Liver (tissue), 9 donors: ENCODE measurements around the gene PLAAT1. TPM values are rescaled to one million over a fixed set of nuclear protein-coding genes. Genes with fewer than 3 reads are reported as not detected.
A peak's percentile ranks its signal among the peaks of the same experiment; 100 is the strongest.

Experiments
- DNase-seq: peaks from one replicate; pipeline ENCODE4 v3.0.0-alpha.2; 2017; ENCODE audit warnings: low spot score
- H3K27ac ChIP-seq, 2 donors: one replicate each; pipeline ENCODE4 v1.7.0; 2013; ENCODE audit warnings: inconsistent platforms in 2 of 2, low read length in 2 of 2, control low read depth in 1 of 2, low read depth in 1 of 2, mild to moderate bottlenecking in 1 of 2
- H3K27me3 ChIP-seq, 4 donors: one replicate each; pipeline versions ENCODE4 v1.6.1 to v1.7.0; 2013; ENCODE audit warnings: low read length in 3 of 4, inconsistent platforms in 1 of 4, mild to moderate bottlenecking in 1 of 4, moderate library complexity in 1 of 4; ENCODE audit not compliant: control insufficient read depth in 4 of 4, insufficient read depth in 4 of 4
- H3K36me3 ChIP-seq, 4 donors: one replicate each; pipeline versions ENCODE4 v1.6.1 to v1.7.0; 2013; ENCODE audit warnings: low read length in 3 of 4, mild to moderate bottlenecking in 3 of 4, low read depth in 1 of 4, moderate library complexity in 1 of 4; ENCODE audit not compliant: control insufficient read depth in 4 of 4, insufficient read depth in 3 of 4
- H3K4me1 ChIP-seq, 4 donors: one replicate each; pipeline versions ENCODE4 v1.6.1 to v1.7.0; 2013; ENCODE audit warnings: low read length in 3 of 4, mild to moderate bottlenecking in 3 of 4, moderate library complexity in 1 of 4; ENCODE audit not compliant: control insufficient read depth in 4 of 4, insufficient read depth in 4 of 4
- H3K4me3 ChIP-seq, 3 donors: one replicate each; pipeline versions ENCODE4 v1.6.1 to v1.7.0; 2013; ENCODE audit warnings: low read length in 3 of 3, control low read depth in 1 of 3, low read depth in 1 of 3, mild to moderate bottlenecking in 1 of 3
- H3K9ac ChIP-seq, 2 donors: one replicate each; pipeline ENCODE4 v1.7.0; 2013; ENCODE audit warnings: low read length in 2 of 2, mild to moderate bottlenecking in 2 of 2, moderate library complexity in 2 of 2, control low read depth in 1 of 2, low read depth in 1 of 2
- H3K9me3 ChIP-seq, 4 donors: one replicate each; pipeline versions ENCODE4 v1.6.1 to v1.7.0; 2013; ENCODE audit warnings: low read length in 3 of 4; ENCODE audit not compliant: control insufficient read depth in 4 of 4
- ATF3 ChIP-seq: IDR thresholded peaks from 2 replicates; pipeline ENCODE4 v1.6.1; 2016; ENCODE audit warnings: antibody characterized with exemption
- CTCF ChIP-seq: fragments of 150-350 bp; IDR thresholded peaks from 2 replicates; pipeline ENCODE4 v1.5.1; 2017; ENCODE audit warnings: improper control_type of control experiment, low read depth, low read length; ENCODE audit not compliant: missing input control
- EGR1 ChIP-seq, 2 donors: IDR thresholded peaks; 2 replicates each; pipeline ENCODE4 v1.6.1; 2016 to 2018; ENCODE audit warnings: antibody characterized with exemption in 2 of 2, low read depth in 2 of 2
- FOXA2 ChIP-seq: IDR thresholded peaks from 2 replicates; pipeline ENCODE4 v1.6.1; 2016; ENCODE audit warnings: antibody characterized with exemption
- GABPA ChIP-seq, 2 donors: IDR thresholded peaks in 1 of 2; conservative IDR thresholded peaks in 1 of 2; 2 replicates each; pipeline ENCODE4 v1.6.1; 2016; ENCODE audit warnings: antibody characterized with exemption in 2 of 2, mild to moderate bottlenecking in 1 of 2, moderate library complexity in 1 of 2
- HNF4A ChIP-seq, 2 donors: conservative IDR thresholded peaks; 2 replicates each; pipeline ENCODE4 v1.6.1; 2016; ENCODE audit warnings: antibody characterized with exemption in 2 of 2, mild to moderate bottlenecking in 2 of 2
- HNF4G ChIP-seq: IDR thresholded peaks from 2 replicates; pipeline ENCODE4 v1.6.1; 2016; ENCODE audit warnings: antibody characterized with exemption
- JUND ChIP-seq, 2 donors: IDR thresholded peaks; 2 replicates each; pipeline ENCODE4 v1.6.1; 2016; ENCODE audit warnings: antibody characterized with exemption in 2 of 2
- MAX ChIP-seq: IDR thresholded peaks from 2 replicates; pipeline ENCODE4 v1.6.1; 2016; ENCODE audit warnings: antibody characterized with exemption
- NR2F2 ChIP-seq: IDR thresholded peaks from 2 replicates; pipeline ENCODE4 v1.6.1; 2016; ENCODE audit warnings: antibody characterized with exemption
- RAD21 ChIP-seq, 2 donors: IDR thresholded peaks; 2 replicates each; pipeline ENCODE4 v1.6.1; 2016; ENCODE audit warnings: antibody characterized with exemption in 2 of 2, mild to moderate bottlenecking in 2 of 2
- REST ChIP-seq: IDR thresholded peaks from 2 replicates; pipeline ENCODE4 v1.6.1; 2016; ENCODE audit warnings: antibody characterized with exemption, mild to moderate bottlenecking
- RXRA ChIP-seq, 2 donors: IDR thresholded peaks; 2 replicates each; pipeline ENCODE4 v1.6.1; 2017 to 2018; ENCODE audit warnings: antibody characterized with exemption in 2 of 2, mild to moderate bottlenecking in 1 of 2
- SP1 ChIP-seq: IDR thresholded peaks from 2 replicates; pipeline ENCODE4 v1.6.1; 2018; ENCODE audit warnings: antibody characterized with exemption, mild to moderate bottlenecking
- TAF1 ChIP-seq: conservative IDR thresholded peaks from 2 replicates; pipeline ENCODE4 v1.6.1; 2016; ENCODE audit warnings: antibody characterized with exemption, mild to moderate bottlenecking
- YY1 ChIP-seq: IDR thresholded peaks from 2 replicates; pipeline ENCODE4 v1.6.1; 2016; ENCODE audit warnings: antibody characterized with exemption, mild to moderate bottlenecking
- ZBTB33 ChIP-seq: IDR thresholded peaks from 2 replicates; pipeline ENCODE4 v1.6.1; 2016; ENCODE audit warnings: antibody characterized with exemption
- WGBS: extraction: QIAGEN DNeasy Blood & Tissue Kit; methylation state at CpG from one replicate; pipeline ENCODE4 v1.1.7; 2013; 5-methylcytosine and 5-hydroxymethylcytosine counted together
- polyA plus RNA-seq, 2 donors: library from polyadenylated mRNA; stranded (reverse) in 1 of 2; unstranded in 1 of 2; fragments of 200-250 nt in 1 of 2; fragments of >200 nt in 1 of 2; fragmentation: Nextera tagmentation in 1 of 2; extraction: Ambion mirVana in 1 of 2; gene quantifications; one replicate each; pipeline versions ENCODE4 v1.2.1 to v1.2.3, GENCODE V29; 2013 to 2015
- total RNA-seq, 2 donors: library from RNA; depleted of rRNA; stranded (reverse); fragments of >200 nt; gene quantifications; one replicate each; pipeline ENCODE4 v1.2.3, GENCODE V29; 2014
- donor health status: healthy.
- donor health status: healthy.
- donor health status: healthy.
- donor health status: healthy.
- donor health status: healthy.

The PLAAT1 gene
- total and polyA plus RNA-seq, 4 donors, result 0.12 to 0.37 (median 0.19) TPM; not detected in 1

- peaks cover 0 to 6% (median 3%) of the 10 kb centered on the region in 4 donors for H3K4me1 ChIP-seq
- no peak for TF ChIP-seq ZBTB33
- no peak for TF ChIP-seq HNF4G
- no peak for TF ChIP-seq RAD21 (IDR thresholded peaks at IDR 0.05)
- TF ChIP-seq GABPA (IDR thresholded peaks at IDR 0.05 in 1 of 2, conservative IDR thresholded peaks at IDR 0.05 in 1 of 2), result no peak
- TF ChIP-seq ATF3, result no peak
- TF ChIP-seq EGR1 (IDR thresholded peaks at IDR 0.05; ENCODE audit: low read depth in 2 of 2), result no peak
- TF ChIP-seq MAX, result no peak
- TF ChIP-seq NR2F2, result no peak
- no peak for TF ChIP-seq JUND (IDR thresholded peaks at IDR 0.05)
- TF ChIP-seq SP1, result no peak
- TF ChIP-seq CTCF, result no peak
- TF ChIP-seq FOXA2, result no peak
- TF ChIP-seq REST, result no peak
- TF ChIP-seq RXRA (IDR thresholded peaks at IDR 0.05), result no peak
- no peak for TF ChIP-seq TAF1
- no peak for TF ChIP-seq HNF4A (conservative IDR thresholded peaks at IDR 0.05)
- no peak for TF ChIP-seq YY1
- DNase-seq, result no peak
- no peaks in the 10 kb centered on the region for H3K9me3 ChIP-seq
- peak overlapping the region in 1 of 3 donors; percentile 30 for H3K4me3 ChIP-seq
- H3K27ac ChIP-seq, result no peak overlapping the region
- H3K9ac ChIP-seq, result no peak overlapping the region
- no peaks in the 10 kb centered on the region for H3K36me3 ChIP-seq
- WGBS, result 85% methylated on average over 11 of the region's 11 CpGs
- peaks cover 0 to 5% (median 1%) of the 10 kb centered on the region in 4 donors for H3K27me3 ChIP-seq
These were observed 694 bp downstream of the PLAAT1 start for GRCh38 chr3:193241716-193242115.
